ENCODE data around the gene DERA.
A peak's percentile ranks its signal among the peaks of the same experiment; 100 is the strongest.
"Not testable (repeated sequence)": the region's sequence is repeated elsewhere in the genome, so short reads cannot be mapped to it uniquely, and the experiment has no call there.

DERA gene

GRCh38 chr12:15963271-15963670 is 52.1 kb downstream of the DERA start:
- no peak for DNase-seq (ENCODE audit: low spot score)

DNA sequence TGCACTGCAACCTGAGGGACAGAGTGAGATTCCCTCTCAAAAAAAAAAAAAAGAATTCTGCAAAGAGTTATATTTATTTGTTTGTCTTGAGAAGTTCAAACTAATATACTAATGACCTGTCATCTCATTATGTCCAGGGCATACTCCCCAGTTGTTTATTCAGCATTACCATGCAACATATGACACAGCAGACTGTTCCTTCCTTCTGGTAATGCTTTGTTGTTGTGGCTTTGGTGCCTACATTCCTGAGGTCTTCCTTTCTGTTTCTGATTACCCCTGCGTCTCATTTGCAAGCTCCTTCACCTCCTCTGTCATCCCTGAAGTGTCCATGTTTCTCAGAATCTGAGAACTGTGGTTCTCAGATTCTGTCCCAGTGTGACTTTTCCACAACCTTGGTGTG is 55.3 kb downstream of the DERA start:
- DNase-seq (ENCODE audit: low spot score): no peak

- not testable (repeated sequence) for DNase-seq (ENCODE audit: low spot score)
Measured at GRCh38 chr12:15967053-15967452, 55.9 kb downstream of the DERA start.

DNA sequence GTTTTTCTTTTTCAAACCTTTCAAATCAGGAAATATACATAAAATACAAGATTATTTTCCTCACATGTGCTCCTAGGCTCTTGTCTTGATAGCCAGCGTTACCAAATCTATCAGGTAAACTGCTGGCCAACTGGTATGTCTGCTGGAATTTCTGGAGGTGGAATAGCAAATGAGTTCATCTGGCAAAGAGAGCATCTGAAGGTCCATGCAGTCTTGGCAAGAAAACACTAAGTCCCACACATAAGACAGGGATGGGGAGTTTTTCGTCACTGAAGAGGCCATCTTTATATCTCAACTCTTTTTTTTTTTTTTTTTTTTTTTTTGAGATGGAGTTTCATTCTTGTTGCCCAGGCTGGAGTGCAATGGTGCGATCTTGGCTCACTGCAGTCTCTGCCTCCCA is 60.1 kb downstream of the DERA start:
- no peak for DNase-seq (ENCODE audit: low spot score)

- no peak for DNase-seq (ENCODE audit: low spot score)
Measured at GRCh38 chr12:15972894-15973293, 61.8 kb downstream of the DERA start.

DNA sequence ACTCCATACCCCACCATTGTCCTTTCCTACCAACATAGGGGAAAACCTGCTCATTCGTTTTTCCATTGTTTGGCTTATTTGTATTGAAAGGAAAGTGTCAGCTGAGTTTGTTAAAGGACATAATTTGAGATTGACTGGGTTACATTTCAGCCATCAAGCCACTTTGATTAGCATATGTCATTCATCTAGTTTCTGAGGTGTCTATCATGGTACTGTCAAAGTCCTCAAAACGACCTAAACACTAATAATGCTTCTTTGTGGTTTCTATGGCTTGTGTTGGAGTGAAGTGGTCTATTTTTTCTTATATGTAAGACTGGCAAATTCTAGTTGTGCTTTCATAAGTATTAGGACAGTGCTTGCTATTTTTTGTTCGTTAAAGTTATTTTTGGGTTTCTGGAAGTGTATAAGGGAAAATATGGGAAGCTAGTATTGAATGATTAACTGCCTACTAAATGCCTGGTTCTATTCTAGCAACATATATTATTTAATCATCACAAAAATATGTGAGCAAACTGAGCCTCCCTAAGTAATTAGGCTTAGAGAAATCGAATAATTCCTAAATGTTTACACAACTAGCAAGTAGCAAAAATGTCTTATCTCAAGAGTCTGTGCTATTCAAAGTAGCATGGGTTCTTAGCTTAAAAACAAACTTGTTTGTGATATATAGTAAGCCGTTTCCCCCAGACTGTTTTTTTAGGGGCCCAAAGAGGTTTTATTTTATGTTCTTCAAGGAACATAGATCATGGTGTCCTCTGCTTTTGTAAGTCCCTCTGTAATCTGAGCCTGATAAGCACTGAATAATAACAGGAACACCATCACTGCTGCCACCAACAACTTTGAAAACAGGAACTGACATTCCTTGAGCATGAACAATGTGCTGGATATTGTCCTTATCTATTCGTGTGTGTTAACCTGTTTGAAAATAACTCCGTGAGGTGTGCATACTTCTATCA is 67.1 kb downstream of the DERA start:
- DNase-seq (ENCODE audit: low spot score): peak; percentile 16

DNA sequence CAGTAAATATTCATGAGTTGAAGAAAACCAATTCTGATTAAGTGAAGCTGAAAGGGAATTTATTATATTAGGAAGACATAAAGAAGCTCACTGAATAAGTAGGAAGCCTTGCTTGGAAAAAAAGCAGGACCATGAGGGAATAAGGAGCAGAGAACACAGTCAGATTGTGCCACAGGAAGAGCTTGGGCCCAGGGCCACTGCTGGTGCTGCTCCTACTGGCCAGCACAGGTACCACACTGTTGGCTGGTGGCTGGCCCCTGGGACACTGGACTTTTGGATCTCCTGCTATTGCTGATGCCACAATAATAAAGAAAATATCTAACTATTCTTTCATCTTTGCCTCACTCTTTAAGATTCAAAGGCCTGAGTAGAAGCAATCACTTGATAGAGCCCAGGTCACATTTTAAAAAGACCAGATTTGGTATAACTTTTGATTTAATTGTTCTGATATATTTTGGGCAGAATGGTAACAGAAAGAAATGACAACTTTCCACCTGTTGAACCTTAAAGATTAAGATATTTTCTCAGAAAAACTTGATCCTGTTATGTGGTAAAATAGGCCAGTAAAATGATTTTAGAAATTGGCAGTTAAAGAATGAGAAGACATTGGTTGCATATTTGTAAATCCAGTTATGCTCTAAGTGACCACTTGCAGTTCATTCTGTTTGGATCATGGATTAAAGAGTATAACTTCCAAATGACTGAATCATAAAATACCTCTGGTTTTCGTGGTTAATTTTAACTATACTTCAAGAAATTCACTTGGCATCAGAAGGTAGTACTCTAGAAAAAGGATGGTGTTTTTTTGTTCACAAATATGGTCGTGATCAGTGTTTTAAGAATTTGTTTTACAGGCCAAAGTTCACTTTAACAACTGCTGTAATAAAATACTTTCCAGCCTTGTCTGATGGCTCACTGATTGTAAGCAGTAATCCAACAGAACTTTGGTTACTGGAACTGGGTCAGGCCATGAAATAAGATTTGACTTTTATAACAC is 68.3 kb downstream of the DERA start:
- peak; percentile 71 for DNase-seq (ENCODE audit: low spot score)

DNA sequence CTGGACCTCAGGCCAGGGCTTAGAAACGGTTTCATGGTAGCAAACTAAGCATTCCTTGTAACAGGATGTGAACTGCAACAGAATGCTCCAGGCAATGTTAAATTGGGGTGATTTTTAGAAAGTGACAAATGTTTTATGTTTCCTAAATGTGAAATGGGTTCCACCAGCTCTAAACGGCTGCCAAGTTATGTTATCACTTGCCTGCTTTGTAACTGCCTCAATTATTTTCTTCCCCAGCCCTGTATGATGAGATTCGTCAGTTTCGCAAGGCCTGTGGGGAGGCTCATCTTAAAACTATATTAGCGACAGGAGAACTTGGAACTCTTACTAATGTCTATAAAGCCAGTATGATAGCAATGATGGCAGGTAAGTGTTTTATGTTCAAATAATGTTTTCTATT is 70.9 kb downstream of the DERA start:
- DNase-seq (ENCODE audit: low spot score): no peak

DNA sequence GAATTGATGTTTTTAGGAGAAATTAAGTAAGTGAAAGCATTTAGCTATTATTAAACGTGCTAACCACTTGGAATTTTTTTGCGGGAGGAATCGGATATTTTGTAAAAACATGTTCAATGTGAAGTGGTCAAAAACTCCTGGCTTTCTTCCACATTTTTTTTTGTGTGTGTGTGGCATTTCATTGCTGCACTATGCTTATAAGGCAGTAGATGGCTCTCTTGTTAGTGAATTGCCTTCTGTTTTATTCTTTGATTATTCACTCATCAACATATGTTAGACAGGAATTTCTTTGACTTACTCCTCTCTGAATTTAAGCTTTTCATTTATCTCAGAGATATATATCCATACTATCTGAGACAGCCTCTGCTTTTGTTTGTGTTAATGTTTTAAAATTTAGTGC is 71.3 kb downstream of the DERA start:
- DNase-seq (ENCODE audit: low spot score): peak; percentile 18

DNA sequence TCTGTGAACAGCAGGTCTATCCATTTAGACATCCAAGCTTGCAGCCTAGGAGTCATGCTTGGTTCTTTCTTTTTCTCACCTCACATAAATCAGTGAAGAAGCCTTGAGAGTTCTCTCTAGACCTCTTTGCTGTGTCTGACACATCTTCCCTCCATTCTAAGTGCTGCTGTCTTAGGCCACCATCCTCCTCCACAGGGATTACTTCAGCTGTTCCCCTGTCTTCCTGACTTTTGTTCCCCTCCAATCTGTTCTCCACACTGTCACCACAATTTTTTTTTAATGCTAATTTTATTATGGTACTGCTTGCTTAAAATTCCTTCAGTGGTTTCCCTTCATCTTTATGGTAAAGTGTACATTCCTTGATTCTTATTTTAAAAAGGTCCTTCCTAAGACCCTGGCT is 71.8 kb downstream of the DERA start:
- no peak for DNase-seq (ENCODE audit: low spot score)

DNA sequence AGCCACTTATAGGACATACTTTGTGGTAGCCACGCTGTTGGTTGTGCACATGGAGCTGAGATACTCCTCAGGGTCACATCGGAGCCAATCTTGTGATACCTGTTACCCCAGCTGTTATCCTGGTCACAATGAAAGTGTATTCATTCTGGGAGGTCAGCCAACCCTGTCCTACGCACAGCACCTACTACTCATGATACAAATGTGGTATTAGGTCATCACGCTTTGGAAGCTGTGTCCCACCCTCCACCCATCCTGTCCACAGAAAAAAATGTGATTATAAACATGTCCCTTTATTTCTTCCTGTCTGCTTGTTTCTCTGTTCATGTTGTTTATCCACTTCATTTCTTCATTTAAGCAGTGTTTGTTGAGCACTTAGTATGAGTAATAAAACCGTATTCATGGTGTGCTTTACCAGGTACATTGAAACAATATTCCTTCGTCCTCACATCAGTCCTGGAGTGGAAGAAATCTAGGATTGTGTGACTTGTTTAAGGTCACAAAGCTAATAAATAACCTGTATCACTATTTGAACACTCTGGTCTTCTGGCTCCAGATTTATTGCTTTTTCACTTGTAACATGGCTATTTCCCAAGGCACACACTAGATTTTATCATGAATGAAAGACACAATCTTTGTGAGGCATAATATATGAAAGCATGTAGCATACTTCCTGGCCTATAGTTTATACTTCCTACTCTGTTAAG is 73.1 kb downstream of the DERA start:
- no peak for DNase-seq (ENCODE audit: low spot score)

- DNase-seq (ENCODE audit: low spot score): no peak
Measured at GRCh38 chr12:15984963-15985362, 73.8 kb downstream of the DERA start.

DNA sequence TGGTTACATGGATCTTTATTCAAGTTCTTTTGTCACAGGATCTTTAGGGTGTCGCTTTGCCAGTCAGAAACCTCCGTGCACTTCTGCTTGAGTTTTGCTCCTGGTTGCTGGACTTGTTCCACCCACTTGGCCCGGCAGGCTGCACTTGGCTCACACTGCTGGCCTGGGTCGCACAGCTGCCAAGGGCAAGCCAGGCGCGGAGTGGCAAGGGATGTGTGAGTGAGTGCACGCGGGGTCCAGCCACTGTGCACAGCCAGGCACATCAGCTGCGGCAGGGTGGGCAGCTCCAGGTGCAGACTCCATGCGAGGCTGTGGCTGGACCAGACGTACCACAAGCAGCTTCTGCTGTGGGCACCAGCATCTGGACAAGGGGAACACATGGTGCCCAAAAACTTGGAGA is 76.6 kb downstream of the DERA start:
- DNase-seq (ENCODE audit: low spot score): no peak

GRCh38 chr12:15988983-15989755 is 78.0 kb downstream of the DERA start:
- DNase-seq (ENCODE audit: low spot score): no peak

DNA sequence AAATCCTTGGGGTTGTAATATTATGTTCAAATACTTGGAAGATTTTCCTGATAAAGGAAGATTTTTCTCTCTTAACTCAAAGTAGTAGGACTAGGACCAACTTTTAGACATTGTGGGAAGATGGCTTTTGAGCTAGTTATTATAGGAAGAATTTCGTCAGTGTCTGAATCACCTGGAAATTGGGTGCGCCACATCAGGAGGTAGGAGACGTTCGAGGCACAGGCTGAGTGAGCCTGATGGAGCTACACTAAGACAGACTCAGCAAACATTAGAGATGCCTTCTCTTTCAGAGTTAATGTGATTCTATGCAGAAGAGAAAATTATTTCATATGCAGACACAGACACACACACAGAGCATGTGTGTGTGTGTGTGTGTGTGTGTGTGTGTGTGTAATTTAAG is 84.7 kb downstream of the DERA start:
- no peak for DNase-seq (ENCODE audit: low spot score)

- DNase-seq (ENCODE audit: low spot score): no peak
Measured at GRCh38 chr12:15996254-15996653, 85.1 kb downstream of the DERA start.

- no peak for DNase-seq (ENCODE audit: low spot score)
Measured at GRCh38 chr12:15996948-15997347, 85.8 kb downstream of the DERA start.

- DNase-seq (ENCODE audit: low spot score): no peak
Measured at GRCh38 chr12:15997910-15998309, 86.8 kb downstream of the DERA start.

GRCh38 chr12:16002880-16003279 is 91.7 kb downstream of the DERA start:
- no peak for DNase-seq (ENCODE audit: low spot score)

- no peak for DNase-seq (ENCODE audit: low spot score)
Measured at GRCh38 chr12:16003460-16003859, 92.3 kb downstream of the DERA start.

- DNase-seq (ENCODE audit: low spot score): no peak
Measured at GRCh38 chr12:16006752-16007151, 95.6 kb downstream of the DERA start.
